Central memory CD8-positive, alpha-beta T cell (primary cell): ENCODE results near the gene SLC44A4.
"Not testable (repeated sequence)": the region's sequence is repeated elsewhere in the genome, so short reads cannot be mapped to it uniquely, and the experiment has no call there.

Source experiments
- ATAC-seq: fragments of 150-1000 bp; cut with Tn5 transposase; replicated peaks from 2 replicates; pipeline ENCODE4 v1.10.0; 2022; ENCODE audit warnings: mild to moderate bottlenecking, moderate FRiP score, moderate number of reproducible peaks; ENCODE audit not compliant: poor library complexity, severe bottlenecking; ENCODE audit errors: extremely low read depth
- DNase-seq, 2 donors: peaks; one replicate each; pipeline ENCODE4 v3.0.0; 2021; ENCODE audit warnings: low spot score in 2 of 2
- H3K27ac Mint-ChIP-seq: one replicate; pipeline ENCODE4 v1.8.0; 2022; ENCODE audit warnings: low read depth, mild to moderate bottlenecking, moderate library complexity, mixed read lengths
- H3K27me3 Mint-ChIP-seq: one replicate; pipeline ENCODE4 v1.8.0; 2022; ENCODE audit warnings: mixed read lengths
- H3K36me3 Mint-ChIP-seq: one replicate; pipeline ENCODE4 v1.8.0; 2022; ENCODE audit warnings: mild to moderate bottlenecking, moderate library complexity, mixed read lengths; ENCODE audit not compliant: insufficient read depth
- H3K4me1 Mint-ChIP-seq: one replicate; pipeline ENCODE4 v1.8.0; 2022; ENCODE audit warnings: mixed read lengths
- H3K4me3 Mint-ChIP-seq: one replicate; pipeline ENCODE4 v1.8.0; 2022; ENCODE audit warnings: mild to moderate bottlenecking, moderate library complexity, mixed read lengths
- H3K9me3 Mint-ChIP-seq: one replicate; pipeline ENCODE4 v1.8.0; 2022; ENCODE audit warnings: mixed read lengths

SLC44A4 gene

GRCh38 chr6:31878726-31879125 lies at the start of gene SLC44A4:
Gene SLC44A4 (minus strand): TSS chr6:31878997. CDS start chr6:31878980, 17 bp downstream.
- H3K36me3 Mint-ChIP-seq: peaks cover 24% of the 10 kb centered on the region
- no peak within 1 kb of the TSS for H3K4me3 Mint-ChIP-seq
- no peaks in the 10 kb centered on the region for H3K9me3 Mint-ChIP-seq
- no peaks in the 10 kb centered on the region for H3K4me1 Mint-ChIP-seq
- DNase-seq (no peak), ATAC-seq (no peak)
- H3K27me3 Mint-ChIP-seq: no peaks in the 10 kb centered on the region
- peak within 1 kb of the TSS; percentile 29 for H3K27ac Mint-ChIP-seq

GRCh38 chr6:31928672-31928939 lies 49.8 kb upstream of the SLC44A4 start:
- peaks cover 9% of the 10 kb centered on the region for H3K27me3 Mint-ChIP-seq
- H3K9me3 Mint-ChIP-seq: no peaks in the 10 kb centered on the region
- ATAC-seq (no peak), DNase-seq (no peak)
- H3K27ac Mint-ChIP-seq: no peak overlapping the region
- H3K4me1 Mint-ChIP-seq: no peaks in the 10 kb centered on the region
- no peak overlapping the region for H3K4me3 Mint-ChIP-seq
- H3K36me3 Mint-ChIP-seq: no peaks in the 10 kb centered on the region

- ATAC-seq (no peak), DNase-seq (no peak)
- H3K9me3 Mint-ChIP-seq: no peaks in the 10 kb centered on the region
- H3K4me1 Mint-ChIP-seq: no peaks in the 10 kb centered on the region
- H3K27ac Mint-ChIP-seq: no peak overlapping the region
- peaks cover 3% of the 10 kb centered on the region for H3K27me3 Mint-ChIP-seq
- no peak overlapping the region for H3K4me3 Mint-ChIP-seq
- H3K36me3 Mint-ChIP-seq: no peaks in the 10 kb centered on the region
Measured at GRCh38 chr6:31927863-31928671, 49.3 kb upstream of the SLC44A4 start.

GRCh38 chr6:31927242-31927862 lies 48.6 kb upstream of the SLC44A4 start, which contains the start of gene C2:
Gene C2 (plus strand): TSS chr6:31927717. CDS start chr6:31927753, 36 bp downstream.
- H3K36me3 Mint-ChIP-seq: no peaks in the 10 kb centered on the region
- H3K4me3 Mint-ChIP-seq: no peak within 1 kb of the TSS
- no peaks in the 10 kb centered on the region for H3K4me1 Mint-ChIP-seq
- ATAC-seq: no peak
- H3K27me3 Mint-ChIP-seq: no peaks in the 10 kb centered on the region
- no peak for DNase-seq
- no peaks in the 10 kb centered on the region for H3K9me3 Mint-ChIP-seq
- no peak within 1 kb of the TSS for H3K27ac Mint-ChIP-seq

GRCh38 chr6:31922942-31923341 lies 44.1 kb upstream of the SLC44A4 start:
- Mint-ChIP-seq H3K4me3 (no peak overlapping the region), H3K4me1 (no peaks in the 10 kb centered on the region), H3K27me3 (no peaks in the 10 kb centered on the region), H3K27ac (no peak overlapping the region), H3K36me3 (no peaks in the 10 kb centered on the region), H3K9me3 (no peaks in the 10 kb centered on the region)
- ATAC-seq (no peak), DNase-seq (no peak)

- no peaks in the 10 kb centered on the region for H3K36me3 Mint-ChIP-seq
- no peak for ATAC-seq
- no peaks in the 10 kb centered on the region for H3K4me1 Mint-ChIP-seq
- peaks cover 5% of the 10 kb centered on the region for H3K27me3 Mint-ChIP-seq
- H3K27ac Mint-ChIP-seq: no peak overlapping the region
- no peak overlapping the region for H3K4me3 Mint-ChIP-seq
- H3K9me3 Mint-ChIP-seq: no peaks in the 10 kb centered on the region
- DNase-seq: no peak
Measured at GRCh38 chr6:31920811-31921210, 42.0 kb upstream of the SLC44A4 start.

GRCh38 chr6:31919624-31920303 lies 41.0 kb upstream of the SLC44A4 start:
- no peaks in the 10 kb centered on the region for H3K4me1 Mint-ChIP-seq
- H3K27ac Mint-ChIP-seq: no peak overlapping the region
- ATAC-seq (no peak), DNase-seq (no peak)
- H3K9me3 Mint-ChIP-seq: no peaks in the 10 kb centered on the region
- H3K36me3 Mint-ChIP-seq: no peaks in the 10 kb centered on the region
- no peak overlapping the region for H3K4me3 Mint-ChIP-seq
- peaks cover 16% of the 10 kb centered on the region for H3K27me3 Mint-ChIP-seq

GRCh38 chr6:31918069-31918720 lies 39.4 kb upstream of the SLC44A4 start:
- Mint-ChIP-seq H3K36me3 (no peaks in the 10 kb centered on the region), H3K4me1 (no peaks in the 10 kb centered on the region), H3K4me3 (no peak overlapping the region), H3K9me3 (no peaks in the 10 kb centered on the region), H3K27me3 (peaks cover 17% of the 10 kb centered on the region), H3K27ac (no peak overlapping the region)
- ATAC-seq (no peak), DNase-seq (no peak)

- ATAC-seq: no peak
- Mint-ChIP-seq H3K4me3 (no peak overlapping the region), H3K27me3 (peaks cover 27% of the 10 kb centered on the region), H3K27ac (no peak overlapping the region), H3K36me3 (no peaks in the 10 kb centered on the region), H3K4me1 (no peaks in the 10 kb centered on the region), H3K9me3 (no peaks in the 10 kb centered on the region)
- DNase-seq: no peak
Measured at GRCh38 chr6:31915756-31916155, 37.0 kb upstream of the SLC44A4 start.

GRCh38 chr6:31915351-31915750 lies 36.6 kb upstream of the SLC44A4 start:
- H3K36me3 Mint-ChIP-seq: no peaks in the 10 kb centered on the region
- ATAC-seq (no peak), DNase-seq (no peak)
- no peak overlapping the region for H3K4me3 Mint-ChIP-seq
- no peak overlapping the region for H3K27ac Mint-ChIP-seq
- no peaks in the 10 kb centered on the region for H3K9me3 Mint-ChIP-seq
- H3K27me3 Mint-ChIP-seq: peaks cover 27% of the 10 kb centered on the region
- no peaks in the 10 kb centered on the region for H3K4me1 Mint-ChIP-seq

GRCh38 chr6:31911826-31912585 lies 33.2 kb upstream of the SLC44A4 start:
- H3K27me3 Mint-ChIP-seq: peaks cover 27% of the 10 kb centered on the region
- no peaks in the 10 kb centered on the region for H3K9me3 Mint-ChIP-seq
- DNase-seq (no peak), ATAC-seq (no peak)
- H3K4me1 Mint-ChIP-seq: no peaks in the 10 kb centered on the region
- H3K27ac Mint-ChIP-seq: no peak overlapping the region
- peaks cover 2% of the 10 kb centered on the region for H3K36me3 Mint-ChIP-seq
- H3K4me3 Mint-ChIP-seq: no peak overlapping the region

GRCh38 chr6:31909298-31909697 lies 30.5 kb upstream of the SLC44A4 start:
- H3K27ac Mint-ChIP-seq, H3K9me3 Mint-ChIP-seq, H3K4me1 Mint-ChIP-seq, DNase-seq, ATAC-seq, H3K36me3 Mint-ChIP-seq, H3K4me3 Mint-ChIP-seq: not testable (repeated sequence)
- peaks cover 18% of the 10 kb centered on the region for H3K27me3 Mint-ChIP-seq
